Astrocyte of the spinal cord (primary cell): ENCODE results near the gene ARG2.

Experiments used
- DNase-seq: peaks from one replicate; pipeline ENCODE4 v3.0.0; 2011; ENCODE audit warnings: low read depth, low spot score
- H3K4me3 ChIP-seq: 2 replicates; pipeline ENCODE4 v1.5.1; 2011; ENCODE audit warnings: low read depth, mild to moderate bottlenecking, low read length, moderate library complexity
- in situ Hi-C: cut with HindIII; loops from 2 replicates; pipeline ENCODE4 v1.10.0; 2017; ENCODE audit warnings: low sequenced_read_pairs
- TF ChIP-seq, protein P1 (sequence below): IDR thresholded peaks from 2 replicates; pipeline ENCODE4 v1.5.1; 2012; ENCODE audit warnings: low read depth, mild to moderate bottlenecking, low read length, inconsistent platforms

The ARG2 gene

DNA sequence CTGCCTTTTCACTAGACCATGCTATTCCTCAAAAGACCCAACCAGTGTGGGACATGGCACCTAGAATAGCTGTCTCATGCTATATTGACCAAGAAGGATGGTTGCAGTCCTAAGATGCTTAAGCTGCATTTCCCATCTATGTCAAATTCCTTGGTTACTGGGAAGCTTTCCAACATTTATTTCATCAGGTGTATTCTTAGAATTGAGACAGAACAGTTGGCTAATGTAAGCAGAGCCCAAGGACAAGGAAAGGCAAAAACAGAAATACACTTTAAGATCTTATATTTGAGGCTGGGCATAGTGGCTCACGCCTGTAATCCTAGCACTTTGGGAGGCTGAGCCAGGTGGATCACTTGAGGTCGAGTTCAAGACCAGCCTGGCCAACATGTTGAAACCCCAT is 24.7 kb downstream of the ARG2 start:
- TF ChIP-seq, protein P1, sequence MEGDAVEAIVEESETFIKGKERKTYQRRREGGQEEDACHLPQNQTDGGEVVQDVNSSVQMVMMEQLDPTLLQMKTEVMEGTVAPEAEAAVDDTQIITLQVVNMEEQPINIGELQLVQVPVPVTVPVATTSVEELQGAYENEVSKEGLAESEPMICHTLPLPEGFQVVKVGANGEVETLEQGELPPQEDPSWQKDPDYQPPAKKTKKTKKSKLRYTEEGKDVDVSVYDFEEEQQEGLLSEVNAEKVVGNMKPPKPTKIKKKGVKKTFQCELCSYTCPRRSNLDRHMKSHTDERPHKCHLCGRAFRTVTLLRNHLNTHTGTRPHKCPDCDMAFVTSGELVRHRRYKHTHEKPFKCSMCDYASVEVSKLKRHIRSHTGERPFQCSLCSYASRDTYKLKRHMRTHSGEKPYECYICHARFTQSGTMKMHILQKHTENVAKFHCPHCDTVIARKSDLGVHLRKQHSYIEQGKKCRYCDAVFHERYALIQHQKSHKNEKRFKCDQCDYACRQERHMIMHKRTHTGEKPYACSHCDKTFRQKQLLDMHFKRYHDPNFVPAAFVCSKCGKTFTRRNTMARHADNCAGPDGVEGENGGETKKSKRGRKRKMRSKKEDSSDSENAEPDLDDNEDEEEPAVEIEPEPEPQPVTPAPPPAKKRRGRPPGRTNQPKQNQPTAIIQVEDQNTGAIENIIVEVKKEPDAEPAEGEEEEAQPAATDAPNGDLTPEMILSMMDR = no peak
- DNase-seq = peak; percentile 5
- H3K4me3 ChIP-seq = no peak overlapping the region
- in situ Hi-C loops = no loop called here

DNA sequence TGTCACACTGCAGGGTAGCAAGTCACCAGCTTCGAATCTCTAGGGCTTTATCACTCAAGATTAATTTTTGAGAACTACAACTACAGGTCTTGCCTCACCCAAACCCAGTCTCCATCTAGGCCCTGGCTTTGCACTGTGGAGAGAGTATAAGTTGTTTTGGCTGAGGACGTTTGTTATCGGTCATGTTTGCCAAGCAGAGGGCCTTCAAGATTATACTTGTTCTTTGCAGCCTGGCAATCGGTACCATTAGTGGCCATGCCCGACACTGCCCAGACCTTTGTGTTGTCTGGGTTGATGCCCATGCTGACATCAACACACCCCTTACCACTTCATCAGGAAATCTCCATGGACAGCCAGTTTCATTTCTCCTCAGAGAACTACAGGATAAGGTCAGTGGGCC is 25.7 kb downstream of the ARG2 start:
- TF ChIP-seq, protein P1 = no peak
- no peak overlapping the region for H3K4me3 ChIP-seq
- in situ Hi-C loops = no loop called here
- no peak for DNase-seq

DNA sequence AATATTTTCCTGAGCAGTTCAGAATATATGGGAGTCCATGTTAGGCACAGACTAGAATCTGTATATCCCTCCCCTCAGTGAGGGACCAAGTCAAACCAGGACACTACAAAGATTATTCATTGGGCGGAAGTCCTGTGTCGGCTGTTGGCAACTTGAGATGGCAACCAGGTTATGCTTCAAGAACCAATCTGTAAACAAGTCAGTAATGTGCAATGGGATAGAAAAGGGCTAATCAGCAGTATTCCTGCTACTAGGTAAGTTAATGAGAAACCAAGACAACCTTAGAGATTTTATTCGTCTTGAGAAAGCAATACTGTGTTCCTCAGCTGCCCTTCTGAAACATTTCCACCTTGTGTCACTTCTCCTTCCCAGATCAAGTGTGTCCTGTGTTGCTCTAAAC is 26.4 kb downstream of the ARG2 start:
- TF ChIP-seq, protein P1 = no peak
- in situ Hi-C loops = no loop called here
- H3K4me3 ChIP-seq = no peak overlapping the region
- DNase-seq = no peak

DNA sequence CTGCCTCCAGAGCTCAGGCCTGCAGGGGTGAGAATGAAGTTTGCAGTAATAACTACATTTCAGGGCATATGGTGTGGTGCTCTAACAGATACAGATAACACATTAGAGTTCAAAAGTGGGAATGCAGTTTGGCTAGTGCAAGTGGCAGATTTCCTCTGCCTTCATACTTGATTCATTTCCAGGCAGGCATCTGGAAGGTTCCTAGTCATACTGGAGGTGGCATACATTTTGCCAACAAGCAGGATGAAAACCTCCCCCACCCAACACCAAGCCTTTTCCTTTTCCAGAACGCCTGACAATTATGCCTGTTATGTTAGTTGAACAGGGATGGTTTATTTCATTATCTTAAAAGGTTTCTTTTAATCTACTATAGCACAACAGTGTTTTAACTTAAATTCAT is 30.4 kb downstream of the ARG2 start:
- in situ Hi-C loops = no loop called here
- no peak overlapping the region for H3K4me3 ChIP-seq
- no peak for DNase-seq
- TF ChIP-seq, protein P1 = no peak

DNA sequence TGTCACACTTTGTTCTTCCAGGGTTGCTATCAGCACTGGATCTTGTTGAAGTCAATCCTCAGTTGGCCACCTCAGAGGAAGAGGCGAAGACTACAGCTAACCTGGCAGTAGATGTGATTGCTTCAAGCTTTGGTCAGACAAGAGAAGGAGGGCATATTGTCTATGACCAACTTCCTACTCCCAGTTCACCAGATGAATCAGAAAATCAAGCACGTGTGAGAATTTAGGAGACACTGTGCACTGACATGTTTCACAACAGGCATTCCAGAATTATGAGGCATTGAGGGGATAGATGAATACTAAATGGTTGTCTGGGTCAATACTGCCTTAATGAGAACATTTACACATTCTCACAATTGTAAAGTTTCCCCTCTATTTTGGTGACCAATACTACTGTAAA is 31.0 kb downstream of the ARG2 start:
- TF ChIP-seq, protein P1 = no peak
- H3K4me3 ChIP-seq = no peak overlapping the region
- in situ Hi-C loops = no loop called here
- DNase-seq = no peak

DNA sequence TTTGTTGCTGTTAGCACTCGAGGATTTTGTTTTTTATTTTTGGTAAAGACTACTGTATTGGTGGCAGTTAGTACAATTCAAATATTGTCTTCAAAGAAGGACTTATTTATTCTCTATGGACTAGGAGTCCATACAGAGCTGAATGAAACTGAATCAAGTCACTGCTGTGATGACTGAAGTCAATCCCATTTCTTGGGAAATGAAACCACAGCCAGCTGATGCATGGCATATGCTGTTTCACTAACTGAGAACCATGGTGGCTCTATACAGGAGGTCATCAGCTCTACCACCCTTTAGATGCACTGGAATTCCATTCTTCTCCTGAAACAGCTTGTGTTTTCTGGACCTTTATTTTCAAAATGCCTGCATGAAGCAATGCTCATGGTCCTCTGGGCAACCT is 32.5 kb downstream of the ARG2 start:
- TF ChIP-seq, protein P1 = no peak
- no peak overlapping the region for H3K4me3 ChIP-seq
- DNase-seq = no peak
- in situ Hi-C loops = no loop called here
